Tongue (tissue), 2 donors: ENCODE measurements around the gene FAM53B. TPM values are rescaled to one million over a fixed set of nuclear protein-coding genes. Genes with fewer than 3 reads are reported as not detected.

ENCODE experiments used
- DNase-seq: peaks from one replicate; pipeline ENCODE4 v3.0.0-alpha.2; 2015
- total RNA-seq: library from RNA; depleted of rRNA; stranded (reverse); fragments of >200 nt; gene quantifications from one replicate; pipeline ENCODE4 v1.2.3, GENCODE V29; 2014

Gene FAM53B
- total RNA-seq, 1 donor from 2014 or later = 70.9 TPM

GRCh38 chr10:124677749-124678556 lies 66.2 kb downstream of the FAM53B start:
- peak; percentile 64 for DNase-seq

GRCh38 chr10:124677293-124677699 lies 66.9 kb downstream of the FAM53B start:
- DNase-seq = peak; percentile 71

- DNase-seq = peak; percentile 89
Measured at GRCh38 chr10:124676416-124677062, 67.6 kb downstream of the FAM53B start.

- no peak for DNase-seq
Measured at GRCh38 chr10:124675824-124676223, 68.4 kb downstream of the FAM53B start.

GRCh38 chr10:124675261-124675660 lies 68.9 kb downstream of the FAM53B start:
- no peak for DNase-seq

- DNase-seq = no peak
Measured at GRCh38 chr10:124674768-124675222, 69.4 kb downstream of the FAM53B start.

- DNase-seq = peak; percentile 93
Measured at GRCh38 chr10:124672181-124672638, 72.0 kb downstream of the FAM53B start.

GRCh38 chr10:124671486-124672075 lies 72.6 kb downstream of the FAM53B start:
- peak; percentile 69 for DNase-seq

- peak; percentile 49 for DNase-seq
Measured at GRCh38 chr10:124670849-124671248, 73.3 kb downstream of the FAM53B start.

- no peak for DNase-seq
Measured at GRCh38 chr10:124669824-124670654, 74.1 kb downstream of the FAM53B start.

GRCh38 chr10:124669141-124669823 lies 74.9 kb downstream of the FAM53B start:
- no peak for DNase-seq

GRCh38 chr10:124668517-124669051 lies 75.6 kb downstream of the FAM53B start:
- no peak for DNase-seq

- no peak for DNase-seq
Measured at GRCh38 chr10:124667425-124668345, 76.5 kb downstream of the FAM53B start.

- no peak for DNase-seq
Measured at GRCh38 chr10:124666494-124666893, 77.7 kb downstream of the FAM53B start.

- DNase-seq = no peak
Measured at GRCh38 chr10:124665980-124666379, 78.2 kb downstream of the FAM53B start.

- no peak for DNase-seq
Measured at GRCh38 chr10:124665558-124665957, 78.6 kb downstream of the FAM53B start.

- no peak for DNase-seq
Measured at GRCh38 chr10:124665091-124665490, 79.1 kb downstream of the FAM53B start.

GRCh38 chr10:124663766-124664360 lies 80.3 kb downstream of the FAM53B start:
- no peak for DNase-seq

GRCh38 chr10:124663228-124663627 lies 81.0 kb downstream of the FAM53B start:
- DNase-seq = no peak
